Muscle of arm (tissue), 12 donors: ENCODE measurements around the gene DNAAF3. TPM values are rescaled to one million over a fixed set of nuclear protein-coding genes. Genes with fewer than 3 reads are reported as not detected.

Source experiments
- DNase-seq: peaks from one replicate; pipeline ENCODE4 v3.0.0-alpha.2; 2013
- polyA plus RNA-seq, 12 donors: library from polyadenylated mRNA; unstranded; fragments of 120-200 nt; gene quantifications; one replicate each; pipeline ENCODE4 v1.2.1, GENCODE V29; 2013; ENCODE audit not compliant: insufficient read length in 12 of 12

The DNAAF3 gene
- polyA plus RNA-seq, 12 donors = 0.45 to 1.7 (median 0.66) TPM; not detected in 2

DNA sequence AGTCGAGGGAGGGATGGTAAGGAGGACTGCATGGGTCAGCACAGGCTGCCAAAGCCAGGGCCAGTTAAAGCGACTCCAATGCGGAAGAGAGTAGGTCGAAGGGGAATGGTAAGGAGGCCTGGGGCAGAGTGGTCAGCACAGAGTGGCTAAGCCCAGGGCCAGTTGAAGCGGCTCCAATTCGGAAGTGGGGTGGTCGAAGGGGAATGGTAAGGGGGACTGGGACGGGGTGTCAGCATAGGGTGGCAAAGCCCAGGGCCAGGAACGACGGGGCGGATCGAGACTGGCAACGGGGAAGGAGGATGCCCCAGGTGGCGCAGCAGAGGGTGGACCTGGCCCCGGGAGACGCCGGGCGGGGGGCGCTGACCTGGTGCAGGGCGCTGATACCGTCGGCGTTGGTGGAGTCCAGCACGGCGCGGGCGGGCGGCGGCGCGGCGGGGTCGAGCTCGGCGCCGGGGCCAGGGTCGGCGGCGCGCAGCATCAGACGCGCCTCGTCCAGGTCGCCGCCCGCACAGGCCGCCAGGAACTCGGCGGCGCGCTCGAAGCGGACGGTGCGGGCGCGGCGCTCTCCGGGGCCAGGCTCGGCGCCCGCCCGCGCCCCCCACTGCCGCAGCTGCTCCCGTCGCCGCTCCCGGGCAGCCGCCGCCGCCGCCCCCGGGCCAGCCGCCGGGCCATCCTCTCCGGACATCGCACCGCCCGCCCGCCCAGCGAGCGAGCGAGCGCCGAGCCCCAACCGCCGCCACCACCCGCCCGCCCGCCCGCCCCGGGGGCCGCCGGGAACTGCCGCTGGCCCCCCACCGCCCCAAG lies 49.4 kb downstream of the DNAAF3 start, which contains the start of gene PPP1R12C:
TSS of gene PPP1R12C (minus strand) at position 779 of the 804 bp plus-strand sequence. CDS start at position 685, 94 bp downstream.
- DNase-seq = no peak

DNA sequence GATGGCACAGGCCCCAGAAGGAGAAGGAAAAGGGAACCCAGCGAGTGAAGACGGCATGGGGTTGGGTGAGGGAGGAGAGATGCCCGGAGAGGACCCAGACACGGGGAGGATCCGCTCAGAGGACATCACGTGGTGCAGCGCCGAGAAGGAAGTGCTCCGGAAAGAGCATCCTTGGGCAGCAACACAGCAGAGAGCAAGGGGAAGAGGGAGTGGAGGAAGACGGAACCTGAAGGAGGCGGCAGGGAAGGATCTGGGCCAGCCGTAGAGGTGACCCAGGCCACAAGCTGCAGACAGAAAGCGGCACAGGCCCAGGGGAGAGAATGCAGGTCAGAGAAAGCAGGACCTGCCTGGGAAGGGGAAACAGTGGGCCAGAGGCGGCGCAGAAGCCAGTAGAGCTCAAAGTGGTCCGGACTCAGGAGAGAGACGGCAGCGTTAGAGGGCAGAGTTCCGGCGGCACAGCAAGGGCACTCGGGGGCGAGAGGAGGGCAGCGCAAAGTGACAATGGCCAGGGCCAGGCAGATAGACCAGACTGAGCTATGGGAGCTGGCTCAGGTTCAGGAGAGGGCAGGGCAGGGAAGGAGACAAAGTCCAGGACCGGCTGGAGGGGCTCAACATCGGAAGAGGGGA lies 50.1 kb downstream of the DNAAF3 start:
- peak; percentile 75 for DNase-seq

DNA sequence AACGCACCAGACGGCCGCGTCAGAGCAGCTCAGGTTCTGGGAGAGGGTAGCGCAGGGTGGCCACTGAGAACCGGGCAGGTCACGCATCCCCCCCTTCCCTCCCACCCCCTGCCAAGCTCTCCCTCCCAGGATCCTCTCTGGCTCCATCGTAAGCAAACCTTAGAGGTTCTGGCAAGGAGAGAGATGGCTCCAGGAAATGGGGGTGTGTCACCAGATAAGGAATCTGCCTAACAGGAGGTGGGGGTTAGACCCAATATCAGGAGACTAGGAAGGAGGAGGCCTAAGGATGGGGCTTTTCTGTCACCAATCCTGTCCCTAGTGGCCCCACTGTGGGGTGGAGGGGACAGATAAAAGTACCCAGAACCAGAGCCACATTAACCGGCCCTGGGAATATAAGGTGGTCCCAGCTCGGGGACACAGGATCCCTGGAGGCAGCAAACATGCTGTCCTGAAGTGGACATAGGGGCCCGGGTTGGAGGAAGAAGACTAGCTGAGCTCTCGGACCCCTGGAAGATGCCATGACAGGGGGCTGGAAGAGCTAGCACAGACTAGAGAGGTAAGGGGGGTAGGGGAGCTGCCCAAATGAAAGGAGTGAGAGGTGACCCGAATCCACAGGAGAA lies 50.9 kb downstream of the DNAAF3 start:
- DNase-seq = no peak

DNA sequence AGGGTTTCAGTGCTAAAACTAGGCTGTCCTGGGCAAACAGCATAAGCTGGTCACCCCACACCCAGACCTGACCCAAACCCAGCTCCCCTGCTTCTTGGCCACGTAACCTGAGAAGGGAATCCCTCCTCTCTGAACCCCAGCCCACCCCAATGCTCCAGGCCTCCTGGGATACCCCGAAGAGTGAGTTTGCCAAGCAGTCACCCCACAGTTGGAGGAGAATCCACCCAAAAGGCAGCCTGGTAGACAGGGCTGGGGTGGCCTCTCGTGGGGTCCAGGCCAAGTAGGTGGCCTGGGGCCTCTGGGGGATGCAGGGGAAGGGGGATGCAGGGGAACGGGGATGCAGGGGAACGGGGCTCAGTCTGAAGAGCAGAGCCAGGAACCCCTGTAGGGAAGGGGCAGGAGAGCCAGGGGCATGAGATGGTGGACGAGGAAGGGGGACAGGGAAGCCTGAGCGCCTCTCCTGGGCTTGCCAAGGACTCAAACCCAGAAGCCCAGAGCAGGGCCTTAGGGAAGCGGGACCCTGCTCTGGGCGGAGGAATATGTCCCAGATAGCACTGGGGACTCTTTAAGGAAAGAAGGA lies 51.8 kb downstream of the DNAAF3 start:
- DNase-seq = no peak

DNA sequence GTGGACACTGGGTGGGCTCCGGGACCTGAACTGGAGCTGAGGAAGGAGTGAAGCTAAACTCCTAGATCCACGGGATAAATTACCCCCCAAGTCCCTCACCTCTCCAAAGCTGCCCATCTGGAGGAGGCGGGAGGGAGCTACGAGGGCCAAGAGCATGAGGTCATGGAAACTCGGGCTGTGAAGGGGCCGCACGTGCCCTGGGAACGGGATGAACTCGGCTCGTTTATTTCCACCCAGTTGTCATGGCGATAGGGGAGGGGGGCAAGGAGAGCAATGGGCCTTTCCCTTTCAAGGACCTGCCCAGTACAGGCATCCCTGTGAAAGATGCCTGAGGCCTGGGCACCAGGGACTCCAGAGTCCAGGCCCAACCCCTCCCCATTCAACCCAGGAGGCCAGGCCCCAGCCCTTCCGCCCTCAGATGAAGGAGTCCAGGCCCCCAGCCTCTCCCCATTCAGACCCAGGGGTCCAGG lies 52.8 kb downstream of the DNAAF3 start:
- peak; percentile 97 for DNase-seq

DNA sequence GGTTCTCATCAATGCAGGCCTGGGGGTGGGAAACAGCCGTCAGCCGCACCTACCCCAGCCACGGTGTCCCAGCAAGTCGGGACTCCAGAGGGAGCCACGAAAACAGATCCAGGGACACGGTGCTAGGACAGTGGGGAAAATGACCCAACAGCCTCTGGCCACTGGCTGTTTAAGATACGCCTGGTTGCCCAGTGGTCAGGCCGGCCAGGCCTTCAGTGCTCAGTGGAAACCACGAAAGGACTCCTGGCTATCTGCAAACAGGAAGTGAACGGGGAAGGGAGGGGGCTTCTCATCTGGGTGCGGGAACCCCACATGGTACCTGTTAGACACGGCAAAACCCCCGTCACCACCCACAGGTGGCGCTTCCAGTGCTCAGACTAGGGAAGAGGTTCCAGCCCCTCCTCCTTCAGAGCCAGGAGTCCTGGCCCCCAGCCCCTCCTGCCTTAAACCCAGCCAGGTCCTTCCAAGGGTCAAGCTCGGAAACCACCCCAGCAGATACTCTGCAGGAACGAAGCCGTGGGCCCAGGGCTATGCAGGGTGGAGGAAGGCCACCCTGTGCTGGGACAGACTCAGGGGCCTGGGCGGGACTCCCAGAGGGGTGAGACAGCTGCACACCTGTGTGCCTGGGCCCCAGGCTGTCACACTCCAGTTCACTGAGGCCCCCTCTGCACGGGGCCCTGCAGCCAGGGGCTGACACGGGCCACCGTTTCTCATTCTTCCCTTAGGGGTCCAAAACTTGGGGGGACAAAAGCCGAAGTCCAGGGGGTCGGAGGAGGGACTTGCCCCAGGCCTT lies 53.4 kb downstream of the DNAAF3 start:
- no peak for DNase-seq

DNA sequence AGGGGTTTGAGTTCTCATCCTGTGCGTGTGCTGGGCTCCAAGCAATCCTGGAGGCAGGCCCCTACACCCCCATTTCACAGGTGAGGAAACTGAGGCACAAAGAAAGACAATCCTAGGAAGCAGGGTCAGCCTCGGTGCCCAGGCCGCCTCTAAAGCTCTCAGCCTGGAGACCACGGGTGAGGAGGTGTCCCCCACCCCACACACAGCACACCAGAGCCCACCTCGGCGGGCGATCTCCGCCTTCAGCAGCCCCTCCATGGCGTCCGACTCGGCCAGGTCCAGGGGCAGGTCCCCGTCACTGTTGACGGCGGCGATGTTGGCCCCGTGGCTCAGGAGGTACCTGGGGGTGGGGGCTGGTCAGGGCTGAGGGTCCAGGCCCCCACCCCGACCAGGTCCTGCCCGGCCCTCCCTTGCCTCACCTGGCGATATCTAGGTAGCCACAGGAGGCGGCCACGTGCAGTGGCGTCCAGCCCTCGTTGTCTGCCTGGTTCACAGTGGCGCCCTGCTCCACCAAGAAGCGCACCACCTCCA lies 54.1 kb downstream of the DNAAF3 start:
- DNase-seq = no peak

DNA sequence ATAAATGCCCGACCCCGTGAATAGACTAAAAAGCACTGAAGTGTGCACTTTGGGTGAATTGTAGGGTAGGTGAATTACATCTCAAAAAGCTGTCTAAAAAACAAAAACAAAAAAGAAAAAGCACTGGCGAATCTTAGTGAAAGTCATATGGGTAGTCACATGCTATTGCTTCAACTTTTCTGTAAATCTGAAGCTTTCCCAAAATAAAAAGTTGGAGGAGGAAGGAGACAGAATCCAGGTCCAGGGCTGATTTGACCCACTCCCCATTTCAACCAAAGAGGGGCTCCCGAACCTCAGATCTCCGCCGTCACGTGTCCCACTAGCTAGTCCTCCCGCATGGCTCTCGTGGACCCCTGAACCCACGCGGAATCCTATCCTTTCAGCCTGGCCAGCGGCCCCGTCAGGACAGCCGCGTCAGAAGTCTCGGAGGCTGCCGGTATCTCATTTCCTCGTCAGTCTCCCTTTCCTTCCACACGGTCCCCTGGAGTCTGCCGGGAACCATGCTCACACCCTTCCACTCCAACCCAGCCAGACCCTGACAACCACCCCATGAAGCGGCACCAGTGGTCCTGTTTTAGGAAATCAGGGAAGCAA lies 55.1 kb downstream of the DNAAF3 start:
- DNase-seq = no peak

DNA sequence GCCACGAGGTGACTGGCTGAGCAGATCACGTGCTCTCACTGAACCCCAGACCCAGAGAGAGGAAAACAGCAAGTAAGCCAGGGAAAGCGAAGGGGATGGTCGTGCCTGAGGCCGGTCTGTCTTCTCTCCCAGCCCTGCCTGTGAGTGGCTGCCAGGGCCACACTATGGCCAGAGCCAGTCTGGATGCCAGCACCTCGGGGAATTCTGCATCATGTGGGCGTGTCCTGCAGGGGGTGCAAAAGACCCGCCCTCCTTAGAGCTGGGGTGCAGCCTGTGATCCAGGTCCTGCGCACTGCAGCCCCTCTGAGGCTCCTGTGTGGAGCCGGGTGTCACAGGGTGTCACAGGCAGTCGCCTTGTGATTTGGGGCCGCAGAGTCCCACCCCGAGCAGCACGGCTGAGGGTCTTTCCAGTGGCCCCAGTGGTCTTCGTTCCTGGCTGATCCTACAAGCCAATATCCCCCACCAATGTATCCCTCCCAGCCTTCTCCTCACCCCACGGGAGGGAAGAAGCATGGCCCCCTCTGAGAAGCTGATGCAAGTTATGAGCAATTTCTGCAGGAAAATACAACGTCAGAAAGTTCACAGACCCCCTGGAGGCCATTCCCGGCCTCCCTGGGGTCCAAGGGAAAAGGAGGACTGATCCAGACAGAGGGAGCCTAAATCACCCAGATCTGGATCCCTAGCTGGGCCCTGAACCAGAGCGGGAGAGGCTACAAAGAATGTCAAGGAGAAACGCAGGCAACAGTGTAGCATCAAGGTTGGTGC lies 56.7 kb downstream of the DNAAF3 start:
- no peak for DNase-seq

Other genes starting within 250 kb of the DNAAF3 start
- under 1 TPM in 3 of 12 donors, not detected in 9; 0.10 to 0.57 (median 0.12) TPM for gene NLRP7, start 219.1 kb downstream of the DNAAF3 start, polyA plus RNA-seq
- gene NLRP2, start 200.2 kb downstream of the DNAAF3 start, polyA plus RNA-seq = 1 to 10 TPM in 4 of 12 donors, under 1 TPM in 6, not detected in 2; 0.45 to 7.6 (median 0.80) TPM
- gene GP6, start 128.3 kb downstream of the DNAAF3 start, polyA plus RNA-seq = under 1 TPM in 10 of 12 donors, not detected in 2; 0.08 to 0.58 (median 0.23) TPM
- 10 to 100 TPM in 9 of 12 donors, 1 to 10 TPM in 2, not detected in 1; 7.6 to 22.8 (median 13.4) TPM for gene RDH13, start 103.5 kb downstream of the DNAAF3 start, polyA plus RNA-seq
- 10 to 100 TPM in 3 of 12 donors, 1 to 10 TPM in 8, not detected in 1; 1.5 to 26.7 (median 4.4) TPM for gene EPS8L1, start 90.7 kb downstream of the DNAAF3 start, polyA plus RNA-seq
- 100 to 1,000 TPM in 1 of 12 donors, 10 to 100 TPM in 10, not detected in 1; 47.8 to 125 (median 69.4) TPM for gene PPP1R12C, start 49.0 kb downstream of the DNAAF3 start, polyA plus RNA-seq
- 100 to 1,000 TPM in 11 of 12 donors, not detected in 1; 436 to 957 (median 725) TPM for gene TNNT1, start 17.4 kb downstream of the DNAAF3 start, polyA plus RNA-seq
- 1 to 10 TPM in 10 of 12 donors, not detected in 2; 1.5 to 3.8 (median 2.3) TPM for gene TNNI3, start 8.9 kb downstream of the DNAAF3 start, polyA plus RNA-seq
- gene SYT5, start 13.7 kb upstream of the DNAAF3 start, polyA plus RNA-seq = 1 to 10 TPM in 1 of 12 donors, under 1 TPM in 4, not detected in 7; 0.08 to 4.0 (median 0.29) TPM
- gene PTPRH, start 42.9 kb upstream of the DNAAF3 start, polyA plus RNA-seq = 1 to 10 TPM in 1 of 12 donors, under 1 TPM in 9, not detected in 2; 0.05 to 4.1 (median 0.22) TPM
- gene TMEM86B, start 62.1 kb upstream of the DNAAF3 start, polyA plus RNA-seq = 1 to 10 TPM in 11 of 12 donors, not detected in 1; 1.3 to 8.3 (median 2.6) TPM
- gene PPP6R1, start 92.4 kb upstream of the DNAAF3 start, polyA plus RNA-seq = 10 to 100 TPM in 11 of 12 donors, not detected in 1; 21.5 to 45.8 (median 26.3) TPM
- gene HSPBP1, start 113.5 kb upstream of the DNAAF3 start, polyA plus RNA-seq = 10 to 100 TPM in 11 of 12 donors, not detected in 1; 13.9 to 50.2 (median 19.1) TPM
- 10 to 100 TPM in 2 of 12 donors, 1 to 10 TPM in 9, not detected in 1; 5.9 to 24.6 (median 6.9) TPM for gene BRSK1, start 117.4 kb upstream of the DNAAF3 start, polyA plus RNA-seq
- 1 to 10 TPM in 2 of 12 donors, under 1 TPM in 8, not detected in 2; 0.40 to 1.1 (median 0.71) TPM for gene TMEM150B, start 158.7 kb upstream of the DNAAF3 start, polyA plus RNA-seq
- gene KMT5C, start 173.3 kb upstream of the DNAAF3 start, polyA plus RNA-seq = 10 to 100 TPM in 11 of 12 donors, not detected in 1; 11.9 to 59.4 (median 19.7) TPM
- 10 to 100 TPM in 1 of 12 donors, 1 to 10 TPM in 1, under 1 TPM in 4, not detected in 6; 0.07 to 18.3 (median 0.50) TPM for gene COX6B2, start 188.1 kb upstream of the DNAAF3 start, polyA plus RNA-seq
- under 1 TPM in 1 of 12 donors, not detected in 11; 0.07 TPM for gene GARIN5B, start 196.6 kb upstream of the DNAAF3 start, polyA plus RNA-seq
- gene IL11, start 203.8 kb upstream of the DNAAF3 start, polyA plus RNA-seq = under 1 TPM in 10 of 12 donors, not detected in 2; 0.14 to 0.53 (median 0.30) TPM
- under 1 TPM in 1 of 12 donors, not detected in 11; 0.58 TPM for gene TMEM190, start 210.2 kb upstream of the DNAAF3 start, polyA plus RNA-seq
- gene TMEM238, start 217.7 kb upstream of the DNAAF3 start, polyA plus RNA-seq = under 1 TPM in 3 of 12 donors, not detected in 9; 0.22 to 0.55 (median 0.35) TPM
- gene RPL28, start 219.3 kb upstream of the DNAAF3 start, polyA plus RNA-seq = 1,000 to 10,000 TPM in 10 of 12 donors, 100 to 1,000 TPM in 1, not detected in 1; 796 to 2,808 (median 1,427) TPM
- 100 to 1,000 TPM in 1 of 12 donors, 10 to 100 TPM in 10, not detected in 1; 19.2 to 108 (median 30.4) TPM for gene UBE2S, start 241.2 kb upstream of the DNAAF3 start, polyA plus RNA-seq